ENCODE measurements around the gene OPN1SW.

Gene OPN1SW

DNA sequence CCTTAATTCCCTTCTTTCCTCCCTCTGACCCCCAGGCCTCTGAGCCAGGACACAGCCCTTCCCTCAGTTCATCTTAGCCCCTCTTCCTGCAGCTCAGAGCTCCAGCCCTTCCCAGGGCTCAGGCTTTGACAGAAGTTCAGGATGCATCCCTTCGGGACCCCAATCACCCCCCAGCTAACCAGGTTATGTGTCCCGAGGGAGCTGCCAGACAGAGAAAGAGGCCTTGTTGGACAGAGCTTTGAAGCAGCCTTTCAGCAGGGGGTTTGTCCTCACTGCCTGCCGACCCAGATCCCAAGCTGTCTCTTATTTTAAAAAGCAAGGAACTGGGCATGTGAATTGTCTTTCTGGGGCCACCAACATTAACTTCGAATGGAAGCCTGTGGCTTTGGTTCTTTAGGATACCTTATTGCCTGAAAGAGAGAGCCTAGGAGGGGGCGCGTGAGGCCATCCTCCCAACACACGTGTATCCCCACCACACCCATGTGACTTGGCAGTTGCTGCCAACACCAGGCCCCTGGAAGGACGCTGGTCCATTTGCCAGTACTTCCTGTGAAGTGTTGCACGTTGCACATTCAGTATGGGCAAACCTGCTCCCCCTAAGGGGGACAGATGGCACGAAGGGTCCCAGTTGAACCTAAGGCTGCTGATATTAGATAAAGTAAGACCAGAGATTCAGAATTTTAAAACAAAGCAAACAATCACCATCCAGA is 17.0 kb upstream of the OPN1SW start:
- no peak for DNase-seq

DNA sequence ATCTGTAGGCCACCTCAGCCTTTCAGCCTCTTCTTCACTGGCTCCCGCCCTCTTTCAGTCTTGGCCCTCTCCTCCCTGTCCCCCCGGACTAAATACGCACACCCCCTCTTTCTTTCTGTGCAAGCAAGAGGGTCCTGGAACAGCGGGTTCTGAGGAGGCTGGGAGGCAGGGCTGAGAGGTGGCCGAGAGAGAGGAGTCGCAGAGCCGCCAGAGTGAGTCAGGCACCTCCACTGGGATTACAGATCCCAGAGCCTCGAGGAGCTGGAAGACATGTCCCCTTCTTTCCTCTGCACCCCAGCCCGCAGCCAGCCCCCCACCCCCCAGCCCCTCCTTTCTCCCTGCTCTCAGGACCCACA is 16.4 kb upstream of the OPN1SW start:
- no peak for DNase-seq

DNA sequence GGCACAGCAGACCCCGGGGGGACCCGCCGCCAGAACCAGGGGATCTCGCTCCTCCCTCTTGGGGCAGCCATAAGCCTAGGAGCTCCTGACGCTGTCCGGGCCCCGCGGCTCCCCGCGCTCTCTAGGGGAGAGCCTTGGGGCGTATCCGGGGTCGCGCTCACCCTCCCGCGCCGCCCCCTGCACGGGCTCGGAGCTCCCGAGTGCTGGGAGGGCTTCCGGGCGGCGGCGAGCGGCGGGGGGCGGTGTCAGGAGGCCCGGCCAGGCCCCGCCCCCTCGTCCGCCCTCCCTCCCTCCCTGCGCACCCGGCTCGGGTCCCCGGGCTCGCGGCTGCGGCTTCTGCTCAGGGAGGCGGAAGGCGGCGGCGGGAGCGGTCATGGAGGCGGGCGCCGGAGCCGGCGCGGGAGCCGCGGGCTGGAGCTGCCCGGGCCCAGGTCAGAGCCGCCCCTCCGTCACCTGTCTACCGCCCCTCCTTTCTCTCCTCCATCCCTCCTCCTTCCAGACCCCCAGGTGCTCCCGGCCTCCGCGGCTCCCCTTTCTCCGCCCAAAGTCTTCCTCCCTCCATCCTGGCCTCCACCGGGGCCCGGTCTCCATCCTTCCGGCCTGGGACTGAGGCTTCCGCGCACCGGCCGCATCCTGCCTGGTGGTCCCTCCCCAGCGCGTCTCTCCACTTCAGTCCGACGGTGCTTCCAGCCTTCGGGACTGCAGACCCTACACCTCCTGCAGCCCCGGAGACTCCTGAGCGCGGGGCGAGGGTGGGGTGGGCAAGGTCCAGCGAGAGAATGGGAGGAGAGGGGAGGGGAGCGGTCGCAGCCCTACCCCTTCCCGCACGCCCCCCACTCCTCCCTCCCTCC is 15.8 kb upstream of the OPN1SW start, which contains the start of gene CCDC136:
Gene CCDC136, plus strand, starts transcription at position 848 of the 851 bp plus-strand sequence. CDS start 444 bp downstream, outside the sequence.
- peak; percentile 53 for DNase-seq

DNA sequence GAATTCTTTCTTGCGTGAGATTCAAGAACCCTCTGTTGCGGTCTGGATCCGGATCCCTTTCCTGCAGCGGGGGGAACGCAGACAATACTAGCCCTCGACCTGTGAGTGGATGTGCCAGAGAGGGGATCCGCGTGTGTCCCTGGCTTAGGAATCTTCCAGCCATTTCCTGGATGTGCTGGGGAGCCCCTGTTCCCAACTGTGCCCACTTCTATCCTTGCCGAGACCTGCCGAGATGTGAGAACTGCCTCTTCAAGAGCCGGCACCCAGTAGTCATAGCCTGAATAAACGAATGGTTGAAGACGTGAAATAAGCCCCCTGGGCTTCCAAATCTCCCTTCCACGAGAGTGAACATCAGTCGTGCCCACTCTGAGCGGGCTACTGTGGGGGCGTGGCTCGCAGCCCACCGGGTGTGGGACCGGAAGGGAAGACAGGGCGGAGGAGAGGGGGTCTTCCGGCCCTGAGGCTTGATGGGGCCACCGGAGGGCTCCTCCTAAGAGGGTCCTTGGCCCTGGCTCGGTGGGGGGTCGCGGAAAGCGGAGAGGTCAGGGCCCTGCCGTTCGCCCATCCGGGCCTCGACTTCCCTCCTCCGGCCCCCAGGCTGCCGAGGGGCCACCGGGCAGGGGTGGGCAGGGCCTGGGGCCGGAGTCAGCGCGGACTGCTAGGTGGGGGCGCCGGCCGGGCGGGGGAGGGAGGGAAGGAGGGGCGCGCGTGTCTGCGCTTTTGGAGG is 14.9 kb upstream of the OPN1SW start:
- DNase-seq, result no peak

DNA sequence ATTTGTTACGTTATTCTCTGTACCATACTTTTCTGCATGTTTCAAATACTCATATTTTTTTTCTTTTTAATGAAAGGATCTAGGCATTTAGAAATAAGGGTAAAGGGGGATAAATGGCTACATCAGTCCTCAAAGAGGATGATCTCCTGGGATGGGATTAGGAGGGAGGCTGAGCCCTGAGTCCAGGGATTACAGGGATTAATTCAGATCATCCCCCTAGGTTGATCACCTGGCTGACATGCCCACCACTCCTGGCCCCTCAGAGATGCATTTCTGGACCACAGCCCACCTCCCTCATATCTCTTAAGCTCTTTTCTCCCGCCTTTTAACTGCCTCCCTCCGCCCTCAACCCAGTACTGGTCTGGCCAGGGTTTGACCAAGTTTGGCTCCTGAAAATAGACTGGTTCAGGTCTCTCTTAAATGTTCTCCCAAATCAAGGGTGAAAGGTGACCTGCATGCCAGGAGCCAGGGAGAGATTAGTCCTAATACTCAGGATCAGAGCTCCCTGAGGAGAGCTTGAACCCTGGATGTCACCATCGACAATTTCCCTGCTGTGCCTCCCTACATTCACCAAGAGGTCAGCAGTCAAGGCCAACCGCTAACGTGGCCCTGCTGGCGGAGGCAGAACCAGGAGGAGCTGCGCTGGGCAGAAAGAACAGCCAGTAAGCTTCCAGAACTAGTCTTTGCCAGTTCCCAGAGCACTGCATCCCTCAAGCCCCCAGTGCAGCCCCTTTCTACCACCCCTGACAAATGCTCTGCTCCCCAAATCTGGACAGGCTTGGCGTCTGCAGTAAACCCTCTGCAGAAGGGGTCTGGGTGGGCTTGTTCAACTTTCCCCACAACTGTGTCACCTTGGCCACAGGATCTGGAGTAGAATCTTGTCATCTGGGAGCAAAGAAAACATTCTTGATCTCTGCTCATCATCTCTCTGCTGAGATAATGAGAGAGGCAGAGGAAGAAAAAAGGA is 13.1 kb upstream of the OPN1SW start:
- no peak for DNase-seq

DNA sequence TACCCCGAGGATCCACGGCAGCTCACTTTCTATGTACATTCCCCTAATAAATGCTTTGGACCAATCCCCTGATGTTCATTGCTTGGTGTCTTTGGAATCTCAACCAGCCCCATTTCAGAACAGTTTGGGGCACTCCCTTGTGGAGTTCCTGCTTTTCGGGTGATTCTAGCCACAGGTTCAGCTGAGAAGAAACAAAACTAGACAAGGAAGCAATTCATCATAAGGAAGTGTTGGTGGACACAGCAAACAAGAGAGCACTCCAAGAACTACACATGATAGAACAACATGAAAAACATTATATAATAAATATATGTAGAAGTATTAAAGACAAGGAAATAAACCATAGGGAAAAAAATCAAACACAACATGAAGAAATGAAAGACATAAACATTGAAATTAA is 10.1 kb upstream of the OPN1SW start:
- DNase-seq, result no peak

DNA sequence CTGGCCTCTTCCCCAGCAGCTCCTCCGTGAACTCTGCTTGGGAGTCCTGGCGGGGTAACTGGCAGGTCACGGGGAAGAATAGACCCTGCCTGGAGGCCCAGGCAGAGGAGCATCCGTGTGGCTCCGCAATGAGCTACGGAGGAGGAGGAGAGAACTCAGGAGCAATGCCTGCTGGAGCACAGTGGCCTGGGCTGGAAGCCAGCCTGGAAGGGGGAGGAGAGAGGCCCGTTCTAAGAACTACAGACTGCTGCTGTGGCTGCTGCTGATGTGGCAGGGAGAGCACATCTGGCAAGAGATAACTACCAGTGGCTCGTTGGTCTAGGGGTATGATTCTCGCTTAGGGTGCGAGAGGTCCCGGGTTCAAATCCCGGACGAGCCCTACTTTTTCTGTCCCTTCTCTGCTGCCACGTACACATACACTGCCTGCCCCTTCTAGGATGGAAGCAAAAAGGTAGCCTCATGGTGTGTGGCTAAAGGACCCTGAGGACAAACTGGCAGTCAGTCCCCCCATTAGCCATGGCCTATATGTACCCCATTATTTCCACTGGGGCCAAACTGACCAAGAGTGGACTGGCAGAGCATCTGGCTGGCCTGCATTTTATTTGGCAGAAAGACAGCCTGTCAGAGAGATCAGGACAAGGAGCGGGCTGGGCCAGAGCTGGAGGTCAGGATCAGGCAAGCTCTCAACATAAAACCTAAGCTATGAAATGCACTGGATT is 7.7 kb upstream of the OPN1SW start:
- peak; percentile 10 for DNase-seq

DNA sequence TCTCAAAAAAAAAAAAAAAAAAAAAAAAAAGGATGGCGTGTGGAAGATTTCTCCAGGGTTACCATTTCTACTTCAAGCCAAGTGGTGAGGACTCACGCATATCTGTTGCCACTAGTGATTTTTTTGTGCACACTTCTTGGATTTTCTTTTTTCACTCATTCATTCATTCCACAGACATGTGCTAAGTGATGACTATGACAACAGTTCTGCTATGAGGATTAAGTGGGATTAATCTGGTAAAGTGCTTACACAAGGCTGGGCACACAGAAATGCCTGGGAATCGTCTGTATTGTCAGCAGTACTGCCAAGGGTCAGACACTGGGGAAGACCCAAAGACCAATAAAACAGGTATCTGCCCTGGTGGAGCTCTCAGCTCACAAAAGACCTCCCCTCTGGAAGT is 6.3 kb upstream of the OPN1SW start:
- no peak for DNase-seq

DNA sequence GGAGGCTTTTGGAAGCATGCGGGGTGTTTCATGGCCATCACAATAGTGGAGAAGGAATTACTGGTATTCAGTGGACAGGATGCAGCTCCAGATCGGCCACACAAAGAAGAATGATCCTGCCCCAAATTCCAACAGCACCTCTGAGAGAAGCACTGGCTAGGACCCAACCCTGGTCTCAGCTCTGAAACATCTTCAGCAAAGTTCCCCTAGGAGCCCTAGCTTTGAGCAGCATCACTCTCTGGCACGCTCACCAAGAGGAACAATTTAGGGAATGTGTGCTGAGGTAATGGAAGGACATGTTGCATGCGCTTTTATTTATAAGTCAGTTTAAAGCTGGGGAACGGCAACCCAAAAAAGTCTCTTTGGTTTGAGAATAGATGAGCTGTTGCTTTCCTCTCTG is 5.5 kb upstream of the OPN1SW start:
- DNase-seq, result no peak

DNA sequence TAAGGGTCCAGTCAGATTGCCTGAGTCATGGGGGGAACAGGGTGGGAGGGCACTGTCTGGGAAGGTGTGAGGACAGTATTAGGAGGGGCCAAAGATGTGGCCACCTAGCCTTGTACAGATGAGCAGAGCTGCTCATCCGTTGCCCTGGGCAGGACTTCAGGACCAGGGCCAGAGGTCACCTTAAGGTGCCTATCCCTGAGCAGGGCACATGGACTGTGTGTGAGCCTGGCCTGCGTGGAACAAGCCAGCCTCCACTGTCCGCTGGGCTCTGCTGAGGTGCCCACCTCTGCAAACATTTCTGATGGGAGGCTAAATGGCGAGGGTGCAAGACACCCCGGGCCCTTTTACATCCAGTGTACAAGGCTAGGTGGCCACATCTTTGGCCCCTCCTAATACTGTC is 3.4 kb upstream of the OPN1SW start:
- DNase-seq, result no peak

DNA sequence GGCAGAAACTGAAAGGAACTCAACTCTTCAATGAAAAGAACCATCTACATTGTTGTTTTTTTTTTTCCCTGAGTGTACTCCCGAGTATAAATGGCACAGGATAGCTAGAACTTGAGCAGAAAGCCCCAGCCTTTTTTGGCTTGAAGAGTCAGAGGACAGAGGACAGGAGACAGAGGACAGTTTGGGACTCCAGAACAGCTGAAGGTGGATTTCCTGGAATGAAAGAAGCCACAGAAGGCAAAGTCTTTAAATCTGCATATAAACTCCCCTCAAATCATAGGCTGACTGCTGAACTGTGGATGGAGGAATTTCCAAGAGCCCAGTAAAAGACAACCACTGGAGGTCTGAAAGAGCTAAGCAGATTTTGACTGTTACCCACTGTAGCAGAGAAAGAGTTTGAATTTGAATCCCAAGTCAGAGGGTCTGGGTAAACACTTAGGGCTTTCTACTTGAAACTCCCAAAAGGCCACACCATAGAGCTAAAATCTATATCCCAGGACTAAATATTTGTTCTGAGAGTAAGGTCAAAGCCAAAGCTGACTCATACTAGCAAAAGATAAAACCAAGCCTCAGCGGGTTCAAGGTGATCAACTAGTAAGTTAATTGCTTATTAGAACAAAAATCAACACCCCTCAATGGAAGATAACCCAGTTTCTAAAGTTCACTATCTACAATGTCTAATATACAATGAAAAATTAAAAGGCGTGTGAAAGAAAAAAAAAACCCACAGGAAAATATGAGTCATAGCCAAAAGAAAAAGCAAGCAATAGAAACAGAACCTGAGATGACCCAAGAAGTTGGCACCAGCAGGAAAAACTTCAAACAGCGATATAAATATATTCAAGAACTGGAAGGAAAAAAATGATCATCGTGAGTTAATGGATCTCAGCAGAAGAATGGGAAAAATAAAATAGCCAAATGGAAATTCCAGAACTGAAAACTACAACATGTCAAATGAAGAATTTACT is 1.8 kb upstream of the OPN1SW start:
- DNase-seq, result no peak

DNA sequence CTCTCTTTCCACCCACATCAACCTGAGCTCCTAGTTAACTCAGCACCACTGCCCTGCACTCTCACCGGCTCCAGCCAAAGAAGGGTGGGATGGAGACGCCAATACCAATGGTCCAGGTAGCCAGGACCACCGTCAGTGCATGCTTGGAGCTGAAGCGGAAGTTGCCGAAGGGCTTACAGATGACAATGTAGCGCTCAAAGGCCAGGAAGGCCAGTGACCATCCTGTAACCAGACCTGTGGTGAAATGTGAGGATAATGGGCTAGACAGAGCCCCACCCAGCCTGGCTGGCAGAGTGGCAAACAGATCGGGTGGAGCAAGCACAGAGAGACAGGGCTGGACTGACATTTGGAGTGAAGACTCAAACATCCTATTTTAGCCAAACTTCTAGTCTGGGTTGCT is 673 bp downstream of the OPN1SW start:
- DNase-seq, result no peak

DNA sequence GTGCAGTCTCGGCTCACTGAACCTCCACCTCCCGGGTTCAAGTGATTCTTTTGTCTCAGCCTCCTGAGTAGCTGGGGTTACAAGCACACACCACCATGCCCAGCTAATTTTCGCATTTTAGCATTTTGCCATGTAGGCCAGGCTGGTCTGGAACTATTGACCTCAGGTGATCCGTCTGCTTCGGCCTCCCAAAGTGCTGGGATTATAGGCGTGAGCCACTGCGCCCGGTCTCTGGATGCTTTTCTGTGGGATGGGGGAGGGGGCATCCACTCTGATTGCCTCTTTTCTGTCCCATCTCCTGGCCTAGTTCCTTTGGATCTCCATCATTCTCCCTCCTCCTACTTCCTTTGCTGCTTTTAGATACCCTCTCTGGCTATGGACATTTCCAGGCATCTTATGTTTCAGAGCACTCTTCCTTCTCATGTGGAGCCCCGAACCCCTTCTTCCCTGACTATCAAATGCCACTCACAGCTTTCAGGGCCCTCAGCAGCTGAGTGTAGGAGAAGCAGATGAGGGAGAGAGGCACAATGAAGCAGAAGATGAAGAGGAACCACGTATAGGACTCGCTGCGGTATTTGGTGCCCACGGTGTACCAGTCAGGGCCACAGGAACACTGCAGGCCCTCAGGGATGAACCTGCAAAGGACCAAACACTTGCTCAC is 1.4 kb downstream of the OPN1SW start:
- DNase-seq, result no peak

DNA sequence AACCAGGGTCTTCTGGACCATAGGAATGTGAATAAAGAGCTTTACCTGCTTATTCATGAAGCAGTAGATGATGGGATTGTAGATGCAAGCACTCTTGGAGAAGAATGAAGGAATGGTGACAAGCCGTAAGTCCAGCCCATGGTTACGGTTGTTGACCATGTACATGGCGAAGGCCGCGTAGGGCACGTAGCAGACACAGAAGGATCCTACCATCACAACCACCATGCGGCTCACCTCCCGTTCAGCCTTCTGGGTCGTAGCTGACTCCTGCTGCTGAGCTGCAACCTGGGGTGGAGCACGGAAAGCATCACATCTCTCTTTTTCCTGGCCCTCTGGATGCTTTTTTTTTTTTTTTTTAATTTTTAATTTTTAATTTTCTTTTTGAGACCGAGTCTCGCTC is 2.0 kb downstream of the OPN1SW start:
- DNase-seq, result no peak

DNA sequence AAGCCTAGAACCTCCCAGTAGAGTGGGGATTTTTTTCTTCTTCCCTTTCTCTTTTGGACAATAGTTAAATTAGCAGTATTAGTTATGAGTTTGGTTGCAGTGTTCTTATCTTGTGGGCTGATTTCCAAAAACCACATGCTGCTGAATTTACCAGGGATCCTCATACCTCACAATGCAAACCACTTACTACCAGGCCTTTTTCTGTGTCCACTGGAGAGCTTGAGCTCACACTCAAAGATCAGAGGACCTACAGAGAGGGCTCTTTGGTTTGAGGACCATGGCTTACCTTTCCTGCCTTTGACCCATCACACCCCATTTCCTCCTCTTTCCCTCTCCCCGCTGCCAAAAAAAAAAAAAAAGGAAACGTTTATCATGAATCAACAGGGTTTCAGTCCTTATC is 5.4 kb downstream of the OPN1SW start:
- no peak for DNase-seq

DNA sequence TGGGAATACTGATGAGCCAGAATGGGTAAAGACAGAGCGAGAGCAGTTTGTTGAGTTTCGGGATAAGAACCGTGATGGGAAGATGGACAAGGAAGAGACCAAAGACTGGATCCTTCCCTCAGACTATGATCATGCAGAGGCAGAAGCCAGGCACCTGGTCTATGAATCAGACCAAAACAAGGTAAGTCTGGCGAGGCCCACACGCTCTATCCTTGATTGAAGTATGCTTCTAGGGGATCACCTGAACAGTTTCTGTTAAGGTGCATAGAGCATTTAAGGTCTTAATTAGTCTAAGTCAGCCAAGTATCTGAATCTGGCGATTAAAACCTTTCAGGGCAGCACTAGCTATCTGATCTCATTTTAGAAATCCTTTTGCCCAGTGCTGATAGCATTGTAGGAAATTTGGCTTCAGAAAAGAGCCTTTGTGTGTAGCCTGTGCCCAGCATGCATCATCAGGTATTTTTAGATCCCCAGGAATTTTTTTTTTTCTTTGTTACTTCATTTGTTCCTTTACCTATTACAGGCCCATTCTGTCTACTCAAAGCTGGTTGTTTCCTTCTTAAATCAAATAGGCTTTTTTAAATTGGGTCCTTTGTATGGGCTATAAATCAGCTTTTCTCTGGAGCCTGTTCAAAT is 8.0 kb downstream of the OPN1SW start:
- no peak for DNase-seq

DNA sequence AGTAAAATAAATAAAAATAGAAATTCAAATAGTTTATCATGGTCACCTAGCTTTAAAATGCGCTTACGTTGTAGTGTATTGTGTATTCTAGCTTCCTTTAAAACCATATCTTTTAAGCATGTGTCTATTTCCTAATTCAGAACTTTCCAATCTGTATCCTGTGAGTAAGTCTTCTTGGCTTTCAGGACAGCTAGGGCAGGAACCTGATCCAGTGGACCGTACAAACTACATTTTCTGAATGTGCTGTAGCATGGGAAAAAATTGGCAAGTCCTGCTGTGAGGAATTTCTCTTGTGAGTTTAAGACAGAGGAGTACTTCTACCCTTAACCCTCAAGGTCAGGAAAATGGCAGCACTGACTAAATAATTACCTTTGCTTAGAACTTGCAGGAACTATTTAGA is 12.1 kb downstream of the OPN1SW start:
- DNase-seq, result no peak

DNA sequence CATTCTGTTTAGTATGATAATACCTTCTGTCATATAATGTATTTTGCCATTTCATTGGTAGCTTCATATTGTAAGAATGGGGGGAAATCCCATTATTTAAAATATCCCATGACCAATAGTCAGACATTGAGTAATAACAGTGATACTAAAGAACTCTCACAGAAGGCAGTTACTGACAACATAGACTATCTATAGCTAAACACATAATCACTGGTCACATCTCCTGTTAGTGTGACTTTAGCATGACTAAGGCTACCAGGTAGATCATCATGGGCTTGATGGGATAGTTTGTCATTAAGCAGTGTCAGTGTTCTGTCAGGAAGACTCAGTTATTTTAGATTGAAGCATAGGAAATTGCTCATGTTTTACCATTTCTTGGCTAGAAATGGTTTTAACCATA is 16.4 kb downstream of the OPN1SW start:
- no peak for DNase-seq

DNA sequence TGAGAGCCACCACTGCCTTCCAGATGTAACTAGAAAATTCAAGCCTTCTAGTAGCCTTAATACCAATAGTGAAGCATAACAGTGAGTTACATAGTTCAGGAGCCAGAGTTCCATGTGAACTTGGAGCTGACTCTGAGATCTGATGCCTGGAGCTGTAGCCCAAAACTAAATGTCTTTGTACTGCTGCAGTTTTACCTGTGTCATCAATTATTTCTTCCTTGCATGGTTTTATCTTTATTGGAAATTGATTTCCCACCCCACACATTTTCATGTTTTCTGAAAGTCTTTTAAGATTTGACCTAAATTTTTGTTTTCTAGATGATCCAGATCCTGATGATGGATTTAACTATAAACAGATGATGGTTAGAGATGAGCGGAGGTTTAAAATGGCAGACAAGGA is 17.0 kb downstream of the OPN1SW start:
- no peak for DNase-seq

DNA sequence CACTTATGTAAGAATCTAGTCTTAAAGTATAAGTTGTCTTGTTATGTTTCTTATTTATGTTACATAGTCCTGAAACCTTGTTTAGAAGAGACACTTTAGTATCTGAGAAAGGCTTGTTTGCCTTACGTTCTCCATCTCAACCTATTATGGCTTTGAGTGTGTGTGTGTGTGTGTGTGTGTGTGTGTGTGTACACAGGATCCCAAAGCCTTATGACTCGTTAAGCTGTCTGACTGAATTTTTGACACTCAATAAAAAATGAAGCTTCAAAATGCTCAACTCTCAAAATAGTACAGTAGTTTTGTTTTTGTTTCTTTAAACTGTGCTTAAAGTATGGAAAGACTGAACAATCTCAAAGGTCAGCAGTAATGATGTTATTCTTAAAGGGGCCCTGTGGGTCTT is 18.4 kb downstream of the OPN1SW start:
- DNase-seq, result no peak
